Spleen (tissue), 7 donors: Measurements from ENCODE around the gene TOP3B.

ENCODE experiments used
- POLR2A ChIP-seq, 3 donors: fragments of 450-650 bp; IDR thresholded peaks; one replicate each; pipeline ENCODE4 v1.5.1; 2017; ENCODE audit warnings: antibody characterized with exemption in 3 of 3, mild to moderate bottlenecking in 1 of 3
- TF ChIP-seq, protein P1 (sequence below), 11 experiments: fragments of 200-600 bp in 7 of 11; fragments of 450-650 bp in 4 of 11; sonication (generic) in 4 of 11; IDR thresholded peaks in 8 of 11; conservative IDR thresholded peaks in 3 of 11; 1 replicate in 7 of 11; 2 replicates in 4 of 11; pipeline versions ENCODE4 v1.4.0 to v1.8.0; 2016 to 2021; ENCODE audit warnings: antibody characterized with exemption in 11 of 11, inconsistent platforms in 4 of 11, mild to moderate bottlenecking in 1 of 11
- donor health status: DM: no; HTN: no; CAD: no; lungs with moderate emphysema.
- donor health status: DM: no; HTN: no; CAD: no.
- donor health status: DM: no; HTN: no; CAD: no.

DNA sequence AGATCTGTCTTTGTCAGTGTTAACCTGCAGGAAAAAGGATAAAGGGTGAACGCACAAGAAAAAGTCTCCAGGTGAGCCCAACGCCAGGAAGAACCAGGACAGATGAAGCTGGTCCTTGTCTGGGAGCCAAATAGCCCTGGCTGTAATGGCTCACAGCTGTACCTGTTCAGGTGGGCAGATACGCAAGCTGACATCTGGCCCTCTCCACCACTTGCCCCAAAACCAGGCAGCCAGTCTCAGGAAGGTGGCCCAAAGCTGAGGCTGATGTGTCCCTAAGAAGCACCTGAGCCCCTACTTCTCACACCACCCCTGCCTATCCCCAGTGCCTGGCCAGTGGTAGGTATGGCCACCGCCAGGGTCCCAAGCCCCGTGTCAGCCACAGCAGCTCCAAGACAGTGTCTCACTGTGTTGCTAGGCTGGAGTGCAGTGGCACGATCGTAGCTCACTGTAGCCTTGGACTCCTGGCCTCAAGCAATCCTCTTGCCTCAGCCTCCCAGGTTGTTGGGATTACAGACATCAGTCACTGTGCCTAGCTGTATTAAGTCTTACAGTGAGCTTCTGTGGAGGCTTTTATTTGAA lies 14.8 kb downstream of the TOP3B start:
- TF ChIP-seq, protein P1, sequence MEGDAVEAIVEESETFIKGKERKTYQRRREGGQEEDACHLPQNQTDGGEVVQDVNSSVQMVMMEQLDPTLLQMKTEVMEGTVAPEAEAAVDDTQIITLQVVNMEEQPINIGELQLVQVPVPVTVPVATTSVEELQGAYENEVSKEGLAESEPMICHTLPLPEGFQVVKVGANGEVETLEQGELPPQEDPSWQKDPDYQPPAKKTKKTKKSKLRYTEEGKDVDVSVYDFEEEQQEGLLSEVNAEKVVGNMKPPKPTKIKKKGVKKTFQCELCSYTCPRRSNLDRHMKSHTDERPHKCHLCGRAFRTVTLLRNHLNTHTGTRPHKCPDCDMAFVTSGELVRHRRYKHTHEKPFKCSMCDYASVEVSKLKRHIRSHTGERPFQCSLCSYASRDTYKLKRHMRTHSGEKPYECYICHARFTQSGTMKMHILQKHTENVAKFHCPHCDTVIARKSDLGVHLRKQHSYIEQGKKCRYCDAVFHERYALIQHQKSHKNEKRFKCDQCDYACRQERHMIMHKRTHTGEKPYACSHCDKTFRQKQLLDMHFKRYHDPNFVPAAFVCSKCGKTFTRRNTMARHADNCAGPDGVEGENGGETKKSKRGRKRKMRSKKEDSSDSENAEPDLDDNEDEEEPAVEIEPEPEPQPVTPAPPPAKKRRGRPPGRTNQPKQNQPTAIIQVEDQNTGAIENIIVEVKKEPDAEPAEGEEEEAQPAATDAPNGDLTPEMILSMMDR (IDR thresholded peaks at IDR 0.05 in 8 of 11, conservative IDR thresholded peaks at IDR 0.05 in 3 of 11): no peak
- TF ChIP-seq POLR2A (IDR thresholded peaks at IDR 0.05): no peak
